Activated B cell treated with CpG ODN at 0.5 μM for 24 hours (primary cell): ENCODE data around the gene MLLT10. TPM values are rescaled to one million over a fixed set of nuclear protein-coding genes. Genes with fewer than 3 reads are reported as not detected.

Source experiments
- ATAC-seq: fragments of 200-7000 bp; cut with Tn5 transposase; one replicate; pipeline ENCODE4 v1.10.0; 2021; ENCODE audit warnings: low read depth, mild to moderate bottlenecking, moderate library complexity
- CTCF ChIA-PET: fragments of 350-600 bp; sonication (Branson Sonifier 250); formaldehyde crosslinking; loops from one replicate; lab custom pipeline; 2021; ENCODE audit warnings: antibody characterized with exemption; lab: Charles Lee
- POLR2A ChIA-PET: fragments of 350-600 bp; sonication (Branson Sonifier 250); formaldehyde crosslinking; loops from one replicate; lab custom pipeline; 2021; ENCODE audit warnings: antibody characterized with exemption; lab: Charles Lee
- DNase-seq: peaks from one replicate; pipeline ENCODE4 v3.0.0; 2022
- H3K27ac Mint-ChIP-seq: one replicate; pipeline ENCODE4 v1.8.0; 2020; ENCODE audit warnings: mixed read lengths
- H3K27me3 Mint-ChIP-seq: one replicate; pipeline ENCODE4 v1.8.0; 2021; ENCODE audit warnings: mixed read lengths
- H3K36me3 Mint-ChIP-seq: one replicate; pipeline ENCODE4 v1.8.0; 2021; ENCODE audit warnings: low read depth, mixed read lengths
- H3K4me1 Mint-ChIP-seq: one replicate; pipeline ENCODE4 v1.8.0; 2021; ENCODE audit warnings: mixed read lengths
- H3K4me3 Mint-ChIP-seq: one replicate; pipeline ENCODE4 v1.8.0; 2020; ENCODE audit warnings: mild to moderate bottlenecking, mixed read lengths
- H3K9me3 Mint-ChIP-seq: one replicate; pipeline ENCODE4 v1.8.0; 2020; ENCODE audit warnings: mixed read lengths
- intact Hi-C: fragments of 100-400 bp; cut with micrococcal nuclease; formaldehyde crosslinking; loops from one replicate; pipeline ENCODE4 v1.15.1; 2024
- total RNA-seq: library from RNA; stranded (reverse); gene quantifications from 2 replicates; pipeline ENCODE4 v1.2.3, GENCODE V29; 2022
- TF ChIP-seq, protein P1 (sequence below): fragments of 200-600 bp; IDR thresholded peaks from one replicate; pipeline ENCODE4 v1.8.0; 2022; ENCODE audit warnings: antibody characterized with exemption, mild to moderate bottlenecking

The MLLT10 gene
- total RNA-seq, 1 donor from 2014 or later: 48.7 TPM

DNA sequence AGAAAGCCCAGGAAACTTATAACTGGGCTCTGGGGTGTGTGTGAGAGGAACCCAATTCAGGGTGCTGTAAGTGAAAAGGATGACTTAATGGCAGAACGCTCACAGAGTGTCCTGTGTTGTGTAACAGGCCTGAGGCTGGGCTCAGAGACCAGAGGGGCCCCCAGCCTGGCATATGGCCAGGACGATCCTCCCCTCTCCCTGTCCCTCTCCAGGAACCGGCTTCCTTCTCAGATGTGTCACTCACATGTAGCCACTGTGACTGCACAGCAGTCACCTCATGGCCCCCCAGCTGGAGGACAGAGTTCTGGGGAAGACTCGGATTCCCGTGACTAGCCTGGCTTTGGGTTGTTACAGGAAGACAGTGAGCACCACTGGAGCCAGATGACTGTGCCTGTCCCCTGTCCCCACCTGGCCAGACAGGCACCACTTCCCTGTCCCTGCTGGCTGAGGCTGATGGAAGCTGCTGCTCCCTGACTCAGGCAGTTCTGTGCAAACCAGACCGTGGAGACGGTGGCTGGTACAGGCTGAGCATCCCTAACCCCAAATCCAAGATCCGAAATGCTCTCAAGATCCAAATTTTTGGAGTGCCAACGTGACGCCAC is 220.5 kb downstream of the MLLT10 start:
- TF ChIP-seq, protein P1, sequence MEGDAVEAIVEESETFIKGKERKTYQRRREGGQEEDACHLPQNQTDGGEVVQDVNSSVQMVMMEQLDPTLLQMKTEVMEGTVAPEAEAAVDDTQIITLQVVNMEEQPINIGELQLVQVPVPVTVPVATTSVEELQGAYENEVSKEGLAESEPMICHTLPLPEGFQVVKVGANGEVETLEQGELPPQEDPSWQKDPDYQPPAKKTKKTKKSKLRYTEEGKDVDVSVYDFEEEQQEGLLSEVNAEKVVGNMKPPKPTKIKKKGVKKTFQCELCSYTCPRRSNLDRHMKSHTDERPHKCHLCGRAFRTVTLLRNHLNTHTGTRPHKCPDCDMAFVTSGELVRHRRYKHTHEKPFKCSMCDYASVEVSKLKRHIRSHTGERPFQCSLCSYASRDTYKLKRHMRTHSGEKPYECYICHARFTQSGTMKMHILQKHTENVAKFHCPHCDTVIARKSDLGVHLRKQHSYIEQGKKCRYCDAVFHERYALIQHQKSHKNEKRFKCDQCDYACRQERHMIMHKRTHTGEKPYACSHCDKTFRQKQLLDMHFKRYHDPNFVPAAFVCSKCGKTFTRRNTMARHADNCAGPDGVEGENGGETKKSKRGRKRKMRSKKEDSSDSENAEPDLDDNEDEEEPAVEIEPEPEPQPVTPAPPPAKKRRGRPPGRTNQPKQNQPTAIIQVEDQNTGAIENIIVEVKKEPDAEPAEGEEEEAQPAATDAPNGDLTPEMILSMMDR: no peak
- H3K27me3 Mint-ChIP-seq: no peaks in the 10 kb centered on the region
- H3K9me3 Mint-ChIP-seq: no peaks in the 10 kb centered on the region
- intact Hi-C loops: no loop called here
- peaks cover 20% of the 10 kb centered on the region for H3K36me3 Mint-ChIP-seq
- no peaks in the 10 kb centered on the region for H3K4me1 Mint-ChIP-seq
- no peak overlapping the region for H3K4me3 Mint-ChIP-seq
- DNase-seq: no peak
- POLR2A ChIA-PET: no interaction called here
- no peak for ATAC-seq
- CTCF ChIA-PET: no interaction called here
- H3K27ac Mint-ChIP-seq: no peak overlapping the region

DNA sequence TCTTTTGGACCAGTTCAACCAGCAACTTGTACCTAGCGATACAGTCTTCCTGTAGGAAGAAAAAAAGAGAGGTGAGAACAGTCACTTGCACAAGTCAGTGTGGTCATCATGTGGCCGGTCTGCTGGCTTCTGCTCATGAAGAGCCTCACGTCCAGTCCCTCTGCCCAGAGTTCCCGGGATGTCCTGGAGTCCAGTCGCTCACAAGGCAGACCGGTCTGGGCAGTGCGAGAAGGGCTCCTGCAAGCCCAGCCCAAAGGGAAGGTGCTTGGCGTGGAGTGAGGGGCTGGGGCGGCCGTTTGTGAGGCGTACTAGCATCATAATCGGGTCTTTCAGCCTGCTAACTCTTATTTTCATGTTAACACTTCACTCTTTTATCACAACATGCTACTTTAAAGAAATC is 222.7 kb downstream of the MLLT10 start:
- no peaks in the 10 kb centered on the region for H3K9me3 Mint-ChIP-seq
- ATAC-seq (no peak), DNase-seq (no peak)
- H3K27ac Mint-ChIP-seq: no peak overlapping the region
- peaks cover 21% of the 10 kb centered on the region for H3K36me3 Mint-ChIP-seq
- TF ChIP-seq, protein P1: no peak
- CTCF ChIA-PET: no interaction called here
- no peaks in the 10 kb centered on the region for H3K27me3 Mint-ChIP-seq
- intact Hi-C loops: no loop called here
- no peak overlapping the region for H3K4me3 Mint-ChIP-seq
- no peaks in the 10 kb centered on the region for H3K4me1 Mint-ChIP-seq
- POLR2A ChIA-PET: no interaction called here

DNA sequence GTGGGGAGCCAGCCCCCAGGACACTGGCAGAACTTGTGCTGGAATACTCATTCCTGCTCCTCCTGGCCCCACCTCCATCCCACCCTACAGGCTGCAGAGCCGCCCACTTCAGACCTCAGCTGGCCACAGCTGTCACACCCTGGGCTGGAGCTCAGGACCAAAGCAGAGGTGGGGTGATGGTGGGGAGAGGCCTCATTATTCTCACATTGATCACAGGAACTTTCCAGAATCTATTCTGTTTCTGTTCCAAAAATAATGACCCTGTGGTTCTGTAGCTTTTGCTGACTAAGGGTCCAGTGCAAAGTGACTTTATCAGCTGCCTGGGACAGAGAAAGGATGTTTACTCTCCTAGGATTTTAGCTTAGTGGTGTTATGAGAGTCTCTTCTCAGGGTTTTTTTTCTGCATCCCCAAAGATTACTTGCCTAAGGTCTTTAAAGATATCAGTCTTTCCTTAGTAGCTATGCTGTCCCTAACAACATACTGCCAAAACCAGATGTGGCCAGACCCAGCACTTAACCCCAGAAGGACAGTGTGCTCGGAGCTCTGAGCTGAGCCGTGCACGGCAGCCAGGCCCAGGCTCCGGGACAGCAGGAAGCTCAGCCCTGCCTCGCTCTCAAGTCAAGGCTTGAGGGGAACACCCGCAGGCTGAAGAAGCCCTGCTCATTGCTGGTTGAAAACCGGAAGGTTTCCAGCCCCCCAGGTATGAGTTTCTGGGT is 223.3 kb downstream of the MLLT10 start:
- Mint-ChIP-seq H3K27me3 (no peaks in the 10 kb centered on the region), H3K27ac (no peak overlapping the region), H3K4me3 (no peak overlapping the region), H3K4me1 (no peaks in the 10 kb centered on the region), H3K9me3 (no peaks in the 10 kb centered on the region), H3K36me3 (peaks cover 21% of the 10 kb centered on the region)
- ChIA-PET CTCF (no interaction called here), POLR2A (no interaction called here)
- no peak for ATAC-seq
- intact Hi-C loops: no loop called here
- TF ChIP-seq, protein P1: no peak
- no peak for DNase-seq

DNA sequence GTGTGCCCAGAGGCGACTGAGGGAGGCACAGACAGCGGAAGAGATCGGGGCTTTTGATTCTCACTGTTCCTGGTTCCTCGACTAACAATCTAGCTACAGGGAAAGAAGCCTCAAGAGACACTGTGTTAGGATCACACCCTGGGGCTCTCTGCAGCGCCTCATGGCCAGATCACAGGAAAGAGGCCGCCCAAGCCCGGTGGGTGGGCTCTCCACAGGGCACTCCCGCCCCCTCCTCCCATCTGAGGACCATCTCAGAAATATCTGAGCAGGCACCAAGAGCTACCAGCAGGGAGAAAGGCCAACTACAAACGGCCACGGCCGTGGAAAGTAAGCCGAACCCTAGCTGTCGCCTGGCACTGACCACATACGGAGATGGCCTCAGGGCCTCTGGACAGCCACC is 224.2 kb downstream of the MLLT10 start:
- H3K9me3 Mint-ChIP-seq: no peaks in the 10 kb centered on the region
- CTCF ChIA-PET: no interaction called here
- no peaks in the 10 kb centered on the region for H3K27me3 Mint-ChIP-seq
- DNase-seq: no peak
- intact Hi-C loops: no loop called here
- H3K4me3 Mint-ChIP-seq: no peak overlapping the region
- H3K36me3 Mint-ChIP-seq: peaks cover 21% of the 10 kb centered on the region
- no peak overlapping the region for H3K27ac Mint-ChIP-seq
- TF ChIP-seq, protein P1: no peak
- POLR2A ChIA-PET: no interaction called here
- ATAC-seq: no peak
- H3K4me1 Mint-ChIP-seq: no peaks in the 10 kb centered on the region

DNA sequence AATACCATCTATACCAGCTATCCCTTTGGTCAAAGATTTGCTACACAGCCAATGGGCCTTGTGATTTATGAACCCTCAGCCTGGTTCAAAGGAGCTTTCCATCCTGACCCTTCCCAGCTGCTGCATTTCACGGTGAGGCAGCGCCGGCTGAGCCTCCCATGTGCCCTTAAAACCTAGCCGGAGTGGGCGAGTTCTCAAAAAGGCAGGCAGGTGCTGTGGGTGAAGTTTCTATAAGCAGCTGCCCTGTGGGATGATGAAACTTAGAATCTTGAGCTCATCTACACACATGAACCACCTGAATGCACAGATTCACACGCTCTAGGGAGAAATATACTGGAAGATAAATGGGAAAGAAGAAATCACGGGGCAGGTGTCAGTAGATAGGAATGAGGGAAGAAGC is 224.7 kb downstream of the MLLT10 start:
- intact Hi-C loops: no loop called here
- no peaks in the 10 kb centered on the region for H3K4me1 Mint-ChIP-seq
- H3K27me3 Mint-ChIP-seq: no peaks in the 10 kb centered on the region
- TF ChIP-seq, protein P1: no peak
- no peaks in the 10 kb centered on the region for H3K9me3 Mint-ChIP-seq
- H3K27ac Mint-ChIP-seq: no peak overlapping the region
- ChIA-PET CTCF (no interaction called here), POLR2A (no interaction called here)
- no peak for ATAC-seq
- no peak for DNase-seq
- peaks cover 22% of the 10 kb centered on the region for H3K36me3 Mint-ChIP-seq
- no peak overlapping the region for H3K4me3 Mint-ChIP-seq
